Stimulated activated CD8-positive, alpha-beta memory T cell treated with anti-CD3 and anti-CD28 coated beads, Interleukin-12 subunit alpha, Interleukin-12 subunit beta, amount 100 ng/mL, for 24 hours (primary cell): ENCODE measurements around the gene PARP6.
"Not testable (repeated sequence)": the region's sequence is repeated elsewhere in the genome, so short reads cannot be mapped to it uniquely, and the experiment has no call there.

Experiments used
- DNase-seq: peaks from one replicate; pipeline ENCODE4 v3.0.0-alpha.2; 2020; ENCODE audit errors: extremely low read depth

The PARP6 gene

DNA sequence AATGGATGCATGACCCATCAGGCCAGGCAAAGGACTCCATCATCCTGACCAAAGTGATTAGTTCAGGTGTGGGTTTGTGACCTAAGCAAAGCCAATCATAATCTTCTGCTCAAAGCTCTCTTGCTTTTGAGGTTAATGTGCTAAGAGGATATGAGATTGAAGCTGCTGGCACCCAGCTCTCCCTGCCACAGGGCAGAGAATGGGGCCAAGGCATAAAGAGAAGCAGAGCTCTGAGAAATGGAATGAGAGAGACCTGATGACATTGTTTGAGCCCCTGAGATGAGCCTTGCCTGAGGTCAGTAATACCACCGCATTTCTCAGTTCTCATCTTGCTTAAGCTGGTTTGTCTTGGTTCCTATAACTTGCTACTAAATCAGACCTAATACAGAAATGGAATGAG is 6.4 kb upstream of the PARP6 start:
- DNase-seq, result no peak

DNA sequence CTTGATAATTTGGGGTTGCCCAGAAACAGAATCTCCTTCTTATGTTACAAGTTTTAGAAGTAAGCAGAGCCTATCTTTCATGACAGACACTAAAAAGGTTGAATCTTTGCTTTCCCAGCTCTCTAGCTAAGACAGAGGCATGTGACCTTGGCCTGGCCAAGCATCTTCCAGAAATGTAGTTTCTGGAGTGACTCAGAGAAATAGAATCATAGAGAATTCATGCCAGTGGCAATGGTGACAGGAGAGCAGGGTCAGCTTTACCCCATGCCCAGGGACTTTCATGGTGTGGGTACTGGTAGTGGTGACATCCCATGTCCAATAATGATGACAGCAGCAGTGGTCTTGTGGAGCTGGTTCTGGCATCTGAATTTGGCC is 4.0 kb upstream of the PARP6 start:
- no peak for DNase-seq

DNA sequence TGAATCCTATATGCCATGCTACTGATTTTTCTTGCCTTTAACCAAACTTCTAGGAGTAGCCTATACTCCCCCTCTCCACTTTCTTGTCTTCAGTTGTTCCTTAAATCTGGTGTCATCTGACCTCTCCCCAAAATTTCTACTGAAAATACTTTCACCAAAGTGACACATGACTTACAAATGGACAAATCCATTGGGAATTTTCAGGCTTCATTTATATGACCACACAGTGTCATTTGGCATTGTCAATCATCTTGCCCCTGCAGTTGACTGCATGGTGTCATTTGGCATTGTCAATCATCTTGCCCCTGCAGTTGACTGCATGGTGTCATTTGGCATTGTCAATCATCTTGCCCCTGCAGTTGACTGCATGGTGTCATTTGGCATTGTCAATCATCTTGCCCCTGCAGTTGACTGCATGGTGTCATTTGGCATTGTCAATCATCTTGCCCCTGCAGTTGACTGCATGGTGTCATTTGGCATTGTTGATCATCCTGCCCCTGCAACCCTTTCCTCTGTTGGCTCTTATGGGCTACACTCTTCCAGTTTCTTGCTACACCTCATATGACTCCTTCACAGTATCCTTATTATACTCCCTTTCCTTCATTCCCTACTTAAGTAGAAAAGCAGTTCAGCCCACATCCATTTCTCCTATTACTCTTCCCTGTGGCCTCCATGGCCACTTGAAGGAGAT is 3.4 kb upstream of the PARP6 start:
- DNase-seq, result not testable (repeated sequence)

DNA sequence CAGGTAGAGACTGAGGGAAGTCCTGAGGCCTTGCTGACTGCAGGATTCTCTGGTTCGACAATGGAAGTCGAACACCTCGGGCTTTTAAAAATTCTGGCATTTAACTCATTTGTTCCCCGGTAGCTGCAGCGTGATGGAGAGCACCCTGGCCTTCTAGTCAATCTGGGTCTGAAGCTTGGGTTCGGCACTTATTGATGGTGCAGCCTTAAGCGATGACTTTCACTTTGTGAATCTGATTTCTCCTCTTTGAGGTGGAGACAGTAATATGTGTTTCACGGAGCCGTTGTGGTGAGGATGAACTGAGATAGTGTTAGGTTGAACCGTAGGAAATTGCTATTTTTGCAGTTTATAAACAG is 621 bp upstream of the PARP6 start:
- DNase-seq, result no peak

DNA sequence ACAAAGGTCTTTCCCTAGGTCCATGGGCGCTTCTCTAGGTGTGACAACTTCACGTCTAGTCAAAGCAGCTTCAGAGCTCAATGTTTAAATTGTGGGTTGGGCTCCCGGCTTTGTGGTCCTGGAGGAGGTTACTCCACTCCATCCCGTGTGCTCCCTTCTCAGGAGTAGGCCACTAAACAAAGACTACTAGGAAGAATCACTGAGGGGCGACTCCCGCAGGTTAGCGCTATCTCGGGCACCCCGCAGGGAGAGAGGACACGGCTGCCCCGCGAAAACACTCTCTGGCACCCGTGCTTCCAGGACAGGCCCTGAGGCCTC is 500 bp downstream of the PARP6 start:
- no peak for DNase-seq

DNA sequence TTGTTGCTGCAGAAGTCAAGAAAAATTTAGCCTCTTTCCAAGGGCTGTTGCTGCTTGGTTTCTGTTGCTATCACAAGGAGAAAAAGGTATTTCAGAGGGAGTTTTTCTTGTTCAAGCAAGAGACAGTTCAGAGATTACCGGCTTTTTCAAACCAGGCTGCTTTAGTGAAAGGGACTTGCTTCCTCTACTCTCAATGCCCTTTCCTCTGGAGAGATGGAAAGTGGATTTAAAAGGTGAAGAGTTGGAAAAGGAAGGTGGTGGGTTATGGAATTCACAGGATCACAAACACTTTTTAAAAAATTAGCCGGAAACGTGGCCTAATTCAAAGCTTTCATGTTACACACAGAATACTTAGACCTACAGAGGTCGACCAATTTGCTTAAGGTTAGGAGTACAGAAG is 1.1 kb downstream of the PARP6 start:
- no peak for DNase-seq

DNA sequence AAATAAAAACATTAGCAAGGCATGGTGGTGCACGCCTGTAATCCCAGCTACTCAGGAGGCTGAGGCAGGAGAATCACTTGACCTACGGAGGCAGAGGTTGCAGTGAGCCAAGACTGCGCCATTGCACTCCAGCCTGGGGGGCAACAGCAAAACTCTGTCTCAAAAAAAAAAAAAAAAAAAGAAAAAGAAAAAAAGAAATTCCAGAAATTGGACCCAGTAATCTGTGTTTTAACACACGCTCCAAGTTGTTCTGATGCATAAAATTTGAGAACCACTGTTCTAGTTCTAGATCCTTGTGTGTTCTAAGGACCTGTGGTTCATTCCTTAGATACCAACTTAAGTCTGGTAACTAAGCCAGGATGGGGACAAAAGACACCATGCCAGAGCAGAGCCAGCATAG is 2.6 kb downstream of the PARP6 start:
- DNase-seq, result no peak

DNA sequence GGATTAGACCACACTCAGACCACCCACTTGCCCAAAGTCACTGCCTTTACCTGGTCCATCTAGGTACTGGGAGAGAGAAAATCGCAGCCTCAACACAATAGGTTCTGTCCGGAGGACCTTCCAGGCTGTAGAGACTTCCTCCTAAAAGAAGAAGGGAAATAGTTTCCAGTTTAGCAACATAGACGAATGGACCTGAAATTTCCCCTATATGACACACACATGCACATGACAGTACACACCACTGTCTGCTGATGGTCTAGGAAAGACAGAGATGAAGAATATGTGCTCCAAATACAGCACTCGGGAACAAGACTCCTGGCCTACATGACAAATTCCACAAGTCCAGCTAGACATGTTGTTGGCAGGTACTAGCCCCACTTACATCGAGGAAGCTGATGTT is 7.3 kb downstream of the PARP6 start:
- no peak for DNase-seq

DNA sequence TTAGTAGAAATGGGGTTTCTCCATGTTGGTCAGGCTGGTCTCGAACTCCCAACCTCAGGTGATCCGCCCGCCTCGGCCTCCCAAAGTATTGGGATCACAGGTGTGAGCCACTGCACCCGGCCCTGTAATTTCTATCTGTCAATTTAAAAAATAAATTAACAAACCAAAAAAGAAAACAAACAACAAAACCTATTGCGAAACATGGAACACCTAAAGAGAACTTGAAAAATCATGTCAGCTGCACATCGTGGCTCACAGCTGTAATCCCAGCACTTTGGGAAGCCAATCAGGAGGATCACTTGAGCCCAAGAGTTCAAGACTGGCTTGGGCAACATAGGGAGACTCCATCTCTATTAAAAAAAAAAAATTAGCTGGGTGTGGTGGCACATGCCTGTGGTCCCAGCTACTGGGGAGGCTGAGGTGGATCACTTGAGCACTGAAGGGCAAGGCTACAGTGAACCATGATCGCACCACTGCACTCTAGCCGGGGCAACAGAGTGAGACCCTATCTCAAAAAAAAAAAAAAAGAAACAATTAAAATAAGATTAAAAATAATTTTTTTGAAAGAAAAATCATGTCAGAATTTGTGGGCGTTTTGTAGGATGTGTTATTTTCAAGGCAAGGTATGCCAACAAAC is 19.6 kb downstream of the PARP6 start:
- no peak for DNase-seq

DNA sequence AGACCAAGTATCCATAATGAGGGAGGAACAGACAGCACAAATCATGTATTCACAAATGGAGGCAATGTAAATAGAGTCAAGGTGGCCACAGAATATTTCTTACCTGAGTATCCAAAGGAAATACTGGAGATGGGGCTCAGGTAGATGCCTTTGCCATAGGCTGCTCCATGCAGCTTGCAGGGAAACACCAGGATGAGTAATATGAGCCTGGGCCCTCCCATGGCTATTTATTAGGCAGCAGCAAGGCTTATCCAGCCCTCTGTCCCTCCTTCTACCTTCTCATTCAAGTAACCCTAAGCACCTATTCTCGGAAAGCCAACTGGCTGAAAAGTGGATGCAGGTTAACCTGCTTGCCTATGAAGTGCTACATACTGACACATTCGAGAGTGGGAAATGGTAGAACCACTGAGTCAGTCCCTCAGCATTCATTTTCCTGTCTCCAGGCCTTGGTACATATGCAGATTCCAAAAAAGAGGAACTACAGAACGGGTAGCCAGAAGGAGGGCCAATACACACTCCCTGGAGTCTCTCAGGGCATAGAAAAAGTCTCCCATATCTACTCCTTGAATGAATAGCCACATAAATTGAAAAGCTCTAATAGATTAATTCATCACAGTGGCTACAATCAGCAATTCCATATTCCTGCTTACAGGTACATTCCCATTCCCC is 23.1 kb downstream of the PARP6 start:
- DNase-seq, result no peak

DNA sequence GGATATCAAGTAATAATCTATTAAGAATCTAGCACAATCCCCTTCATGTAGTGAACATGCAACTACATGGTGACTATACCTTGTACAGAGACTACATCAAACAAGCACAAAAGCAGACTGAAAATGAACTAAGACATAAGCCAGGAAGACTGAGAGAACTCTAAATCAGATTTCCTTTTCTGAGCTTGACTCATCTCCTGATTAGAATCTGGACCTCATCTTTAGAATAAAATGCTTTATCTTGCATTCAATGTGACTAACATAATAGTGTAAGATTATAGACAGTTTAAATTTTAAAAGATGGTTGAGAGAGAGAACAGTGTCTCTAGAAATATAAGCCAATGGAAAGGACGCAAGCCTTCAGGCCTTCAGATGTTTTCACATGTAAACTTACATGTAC is 23.8 kb downstream of the PARP6 start:
- DNase-seq, result no peak

DNA sequence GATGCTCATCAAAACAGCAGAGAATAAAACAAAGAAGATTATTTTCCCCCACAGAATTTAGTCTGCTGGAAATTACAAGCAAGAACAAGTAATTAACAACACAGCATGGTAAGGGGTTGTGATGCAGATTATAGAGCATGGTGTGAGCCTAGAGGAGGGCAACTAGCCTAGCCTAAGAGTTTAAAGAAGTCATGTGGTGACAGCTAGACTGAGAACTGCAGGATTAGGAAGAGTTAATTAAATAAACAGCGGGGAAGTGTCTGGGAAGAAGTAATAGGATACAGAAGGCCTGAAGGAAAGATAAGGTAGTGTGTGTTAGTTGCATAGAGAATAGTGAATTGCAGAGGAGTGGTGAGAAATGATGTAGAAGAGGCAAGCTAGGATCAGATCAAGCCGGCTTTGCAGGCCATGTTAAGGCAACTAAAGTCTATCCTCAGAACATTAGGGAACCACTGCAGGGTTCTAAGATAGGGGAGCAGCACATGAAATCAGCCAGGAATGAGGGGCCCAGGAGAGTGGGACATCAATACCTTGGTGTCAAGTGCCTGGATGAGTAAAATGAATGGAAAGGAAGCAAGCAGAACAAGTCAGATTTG is 29.5 kb downstream of the PARP6 start:
- DNase-seq, result no peak

DNA sequence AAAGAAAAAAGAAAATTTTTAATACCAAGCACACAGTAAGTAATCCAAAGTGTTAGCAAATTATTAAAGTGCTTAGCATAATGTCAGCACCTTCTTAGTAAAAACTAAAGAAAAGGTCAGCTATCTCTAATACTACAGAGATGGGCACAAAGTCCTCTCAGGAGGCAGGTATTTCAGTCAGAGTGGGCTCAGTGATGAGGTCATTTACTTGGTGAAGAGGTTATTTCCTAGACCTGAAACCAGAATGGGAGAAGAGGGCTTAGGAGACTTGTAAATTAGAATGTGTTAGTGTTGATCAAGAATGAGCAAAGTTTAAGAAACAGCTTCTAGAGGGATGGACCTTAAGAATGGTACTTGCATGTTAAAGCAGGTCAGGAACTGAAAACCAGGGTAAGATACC is 32.7 kb downstream of the PARP6 start:
- DNase-seq, result no peak

DNA sequence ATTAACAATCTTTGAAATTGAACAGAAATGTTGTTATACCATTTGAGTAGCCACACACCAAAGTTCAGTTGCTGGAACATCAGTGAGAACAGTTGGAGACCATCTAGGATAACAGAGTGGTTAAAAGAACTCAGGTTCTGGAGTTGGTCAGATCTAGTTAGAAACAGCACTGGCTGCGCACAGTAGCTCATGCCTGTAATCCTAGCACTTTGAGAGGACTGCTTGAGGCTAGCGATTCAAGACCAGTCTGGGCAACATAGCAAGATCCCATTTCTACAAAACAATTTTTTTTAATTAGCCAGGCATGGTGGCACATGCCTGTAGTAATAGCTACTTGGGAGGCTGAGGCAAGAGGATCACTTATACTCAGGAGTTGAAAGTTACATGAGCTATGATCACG is 33.8 kb downstream of the PARP6 start:
- no peak for DNase-seq

DNA sequence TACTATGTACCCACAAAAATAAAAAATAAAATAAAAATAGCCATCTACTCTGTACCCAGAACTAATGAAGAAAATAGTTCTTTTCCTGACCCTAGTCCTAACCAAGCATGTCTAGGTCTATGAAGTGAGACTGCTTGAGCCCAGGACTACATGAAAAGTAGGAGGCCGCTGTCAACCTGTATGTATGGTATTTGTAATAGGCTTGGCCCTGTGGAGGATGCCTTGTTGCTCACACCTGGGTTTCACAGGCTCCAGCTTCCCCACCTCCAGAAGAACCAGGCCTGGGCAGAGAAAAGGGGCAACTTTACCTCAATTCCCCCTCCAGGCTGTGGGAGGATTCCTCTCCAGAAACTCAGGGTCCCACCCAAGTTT is 34.5 kb downstream of the PARP6 start:
- DNase-seq, result no peak

DNA sequence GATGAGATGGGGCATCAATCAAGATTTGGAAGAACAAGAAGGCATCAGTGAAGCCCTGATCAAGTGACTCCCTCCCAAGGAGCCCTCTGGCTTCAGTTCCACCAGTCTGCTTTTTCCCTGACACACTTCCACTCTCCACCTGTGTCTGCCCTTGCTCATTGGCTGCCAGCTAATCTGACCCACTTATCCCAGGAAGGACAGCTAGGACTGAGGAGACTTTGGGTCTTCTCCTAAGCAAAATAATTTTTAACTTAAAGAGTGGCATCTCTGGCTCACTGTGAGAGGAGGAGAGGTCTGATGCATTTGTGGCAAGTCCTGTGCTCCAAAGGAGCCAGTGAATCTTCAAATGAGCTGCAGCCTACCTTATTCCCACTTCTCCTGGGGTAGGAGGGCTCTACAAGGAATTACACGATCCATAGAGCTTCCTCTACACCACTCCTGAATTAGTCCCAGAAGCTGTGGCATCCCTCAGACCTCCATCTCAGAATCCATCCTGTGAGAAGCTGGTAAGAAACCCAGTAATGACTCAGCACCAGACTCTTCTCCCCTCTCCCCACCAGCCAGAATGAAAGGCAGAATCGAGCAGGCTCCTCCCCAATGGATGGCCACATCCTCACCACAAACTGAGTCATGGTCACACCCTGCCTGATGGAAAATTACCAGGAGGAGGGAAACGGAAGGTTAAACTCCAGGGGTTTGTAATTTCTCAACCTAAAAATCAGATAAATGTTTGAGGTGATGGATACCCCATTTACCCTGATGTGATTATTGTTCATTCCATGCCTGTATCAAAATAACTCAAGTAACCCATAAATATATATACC is 35.1 kb downstream of the PARP6 start:
- DNase-seq, result peak; percentile 50

DNA sequence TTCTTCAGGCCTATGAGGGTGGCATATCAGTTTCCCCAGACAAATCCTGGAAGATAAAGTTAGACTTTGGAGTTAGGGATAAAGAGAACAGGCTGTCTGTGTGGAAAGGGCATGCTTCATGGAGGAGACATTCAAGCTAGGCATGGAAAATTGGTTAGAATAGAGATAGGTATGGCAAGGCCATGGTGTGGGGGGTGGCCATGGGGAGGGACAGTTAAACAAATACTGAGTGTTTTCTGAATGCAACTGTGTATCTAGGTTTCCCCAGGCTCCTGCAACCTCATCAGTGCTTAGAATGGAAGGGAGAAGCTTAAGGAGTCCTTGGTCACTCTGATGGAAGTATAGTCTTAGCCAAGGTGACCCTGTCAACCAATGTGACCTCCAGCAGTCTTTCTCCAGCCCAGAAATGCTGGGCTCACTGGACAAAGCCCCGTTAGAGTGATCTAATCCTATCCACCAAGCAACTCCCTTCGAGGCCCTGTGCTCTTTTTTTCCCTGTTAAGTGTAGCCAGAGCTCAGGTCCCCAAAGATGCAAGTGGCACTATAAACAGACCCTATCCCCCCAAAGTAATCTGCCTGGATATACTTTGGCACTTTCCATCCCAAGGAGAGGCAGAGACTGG is 35.9 kb downstream of the PARP6 start:
- DNase-seq, result no peak

DNA sequence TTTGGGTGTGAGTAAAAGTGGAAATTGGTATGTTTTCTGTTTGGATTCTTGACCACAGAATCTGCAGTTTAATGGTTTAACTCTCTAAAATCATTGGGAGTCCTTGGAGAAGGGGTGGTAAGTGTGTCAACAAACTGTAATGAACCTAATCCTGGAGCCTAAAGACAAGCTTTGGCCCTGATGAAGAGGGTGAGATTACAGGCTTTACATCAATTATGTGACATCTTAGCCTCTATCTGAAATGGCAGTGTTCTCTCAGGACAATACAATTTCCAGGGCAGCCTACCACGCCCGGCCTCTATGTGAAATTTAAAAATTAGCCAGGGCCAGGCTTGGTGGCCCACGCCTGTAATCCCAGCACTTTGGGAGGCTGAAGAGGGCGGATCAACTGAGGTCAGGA is 37.1 kb downstream of the PARP6 start:
- no peak for DNase-seq

DNA sequence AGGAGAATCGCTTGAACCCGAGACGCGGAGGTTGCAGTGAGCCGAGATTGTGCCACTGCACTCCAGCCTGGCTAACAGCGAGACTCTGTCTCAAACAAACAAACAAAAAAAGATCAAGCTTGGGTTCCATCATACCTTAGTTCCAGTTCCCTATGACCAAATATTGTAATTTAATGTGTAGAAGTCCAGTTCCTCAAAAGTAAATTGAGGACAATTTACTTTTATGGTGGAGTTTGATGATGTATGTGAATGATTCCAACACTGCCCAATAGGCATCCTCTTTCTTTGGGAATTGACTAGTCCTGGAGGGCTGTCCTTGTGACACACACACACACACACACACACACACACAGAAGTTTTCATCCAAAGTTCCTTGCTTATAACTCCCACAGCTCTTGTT is 38.6 kb downstream of the PARP6 start:
- no peak for DNase-seq

DNA sequence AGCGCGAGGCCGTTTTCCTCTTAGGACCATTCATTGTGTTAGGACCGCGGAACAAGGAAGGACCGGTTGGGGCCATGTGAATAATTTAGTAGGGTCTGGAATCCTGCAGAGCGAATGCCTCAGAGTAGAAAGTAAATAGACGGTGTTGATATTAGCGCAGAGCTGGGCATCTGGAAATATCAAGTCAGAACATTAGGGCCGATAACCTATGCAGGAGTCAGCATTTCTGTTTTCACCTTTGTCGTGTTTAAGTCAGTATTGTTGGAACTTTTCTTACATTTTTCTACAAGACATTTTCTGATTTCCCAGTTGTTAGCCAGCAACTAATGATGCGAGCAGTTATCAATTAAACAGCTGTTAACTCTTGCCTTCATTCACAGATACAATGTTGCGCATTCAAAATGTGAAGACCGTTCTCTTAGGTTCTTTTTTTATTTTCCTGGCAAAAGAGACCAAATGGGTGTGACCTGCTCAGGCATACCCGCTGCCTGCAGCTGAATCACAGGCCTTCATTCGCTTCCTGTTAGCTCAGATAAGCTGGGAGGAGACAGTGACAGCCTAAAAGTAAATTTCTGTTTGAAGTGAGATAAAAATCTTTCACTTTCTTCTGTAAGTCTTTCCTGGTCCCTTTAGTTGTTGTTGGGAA is 40.4 kb downstream of the PARP6 start:
- DNase-seq, result peak; percentile 19

DNA sequence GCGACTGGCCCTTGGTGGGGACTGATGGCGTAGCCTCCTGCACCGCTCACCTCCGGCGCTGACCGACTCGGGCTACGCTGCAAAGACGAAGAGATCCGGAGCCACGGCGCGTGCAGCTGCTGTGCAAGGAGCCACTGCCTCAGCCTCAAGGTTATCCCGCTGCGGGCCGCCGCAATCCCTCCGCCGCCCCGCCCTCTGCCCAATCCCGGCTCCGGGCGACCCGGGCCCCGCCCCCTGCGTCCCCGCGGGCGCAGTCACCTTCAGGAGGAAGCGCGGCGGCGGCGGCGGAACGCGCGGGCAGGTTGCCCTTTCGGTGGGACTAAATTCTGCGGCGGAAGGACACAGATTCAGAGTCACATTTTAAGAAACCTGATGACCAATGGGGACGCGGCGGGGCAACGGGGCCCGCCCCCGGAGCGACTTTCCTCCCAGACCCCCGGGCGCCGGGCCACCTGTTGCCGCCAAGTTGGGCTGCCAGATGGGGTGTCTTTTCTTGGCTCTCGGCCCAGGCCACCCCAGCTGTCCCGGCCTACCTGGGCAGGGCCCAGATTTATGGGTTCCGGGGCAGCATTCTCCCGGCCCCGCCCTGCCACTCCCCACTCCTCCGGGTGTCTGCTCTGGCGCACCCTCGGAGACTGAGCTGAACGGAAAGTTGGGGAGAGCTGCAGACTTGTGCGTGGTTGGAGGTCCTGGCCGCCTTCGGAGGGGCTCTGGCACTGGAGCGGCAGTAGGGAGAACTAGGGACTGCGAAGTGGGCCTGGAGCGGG is 41.1 kb downstream of the PARP6 start, which contains the start of gene PKM:
Gene PKM, minus strand, starts transcription at position 125 of the 767 bp plus-strand sequence. CDS start 12,093 bp downstream, outside the sequence.
- peak; percentile 90 for DNase-seq
